ENCODE data around the gene IGFBPL1. TPM values are rescaled to one million over a fixed set of nuclear protein-coding genes. Genes with fewer than 3 reads are reported as not detected.
A peak's percentile ranks its signal among the peaks of the same experiment; 100 is the strongest.

Gene IGFBPL1
- total RNA-seq, 1 donor from 2014 or later = 0.35 TPM

- ATAC-seq = peak; percentile 28 to 67
- H3K27me3 ChIP-seq (ENCODE audit: low read depth) = peaks cover 40% of the 10 kb centered on the region
These were observed 2.6 kb downstream of the IGFBPL1 start for GRCh38 chr9:38421498-38422211.

GRCh38 chr9:38419181-38419580, 5.1 kb downstream of the IGFBPL1 start:
- Histone ChIP-seq H3K4me1 (no peaks in the 10 kb centered on the region), H3K9me3 (no peaks in the 10 kb centered on the region), H3K27ac (no peak overlapping the region), H3K4me3 (no peak overlapping the region), H3K27me3 (ENCODE audit: low read depth) (peaks cover 23% of the 10 kb centered on the region), H3K36me3 (no peaks in the 10 kb centered on the region)
- intact Hi-C loops (cut with DNase I) = no loop called here
- DNase-seq (no peak), ATAC-seq (no peak)
- no peak for TF ChIP-seq CTCF (IDR thresholded peaks at IDR 0.05)

More at GRCh38 chr9:38421498-38422211, 2.6 kb downstream of the IGFBPL1 start:
- no peaks in the 10 kb centered on the region for H3K9me3 ChIP-seq
- TF ChIP-seq CTCF (IDR thresholded peaks at IDR 0.05) = no peak
- H3K27ac ChIP-seq = no peak overlapping the region
- no peak overlapping the region for H3K4me3 ChIP-seq
- intact Hi-C loops (cut with DNase I) = no loop called here
- peaks cover 3% of the 10 kb centered on the region for H3K4me1 ChIP-seq
- H3K36me3 ChIP-seq = no peaks in the 10 kb centered on the region
- no peak for DNase-seq

GRCh38 chr9:38418366-38418765, 5.9 kb downstream of the IGFBPL1 start:
- intact Hi-C loops (cut with DNase I) = no loop called here
- TF ChIP-seq CTCF (IDR thresholded peaks at IDR 0.05) = no peak
- Histone ChIP-seq H3K4me1 (no peaks in the 10 kb centered on the region), H3K27me3 (ENCODE audit: low read depth) (peaks cover 18% of the 10 kb centered on the region), H3K9me3 (no peaks in the 10 kb centered on the region), H3K36me3 (no peaks in the 10 kb centered on the region), H3K4me3 (no peak overlapping the region), H3K27ac (no peak overlapping the region)
- ATAC-seq (no peak), DNase-seq (no peak)

- Histone ChIP-seq H3K9me3 (no peaks in the 10 kb centered on the region), H3K4me1 (no peaks in the 10 kb centered on the region), H3K27me3 (ENCODE audit: low read depth) (peaks cover 14% of the 10 kb centered on the region), H3K27ac (no peak overlapping the region), H3K4me3 (no peak overlapping the region), H3K36me3 (no peaks in the 10 kb centered on the region)
- TF ChIP-seq CTCF (IDR thresholded peaks at IDR 0.05) = peak; percentile 48
- intact Hi-C loops (cut with DNase I) = no loop called here
- ATAC-seq = peak; percentile 37 to 48
- DNase-seq = no peak
These were observed 7.0 kb downstream of the IGFBPL1 start for GRCh38 chr9:38417003-38417945.

- no peak for DNase-seq
- H3K27ac ChIP-seq = no peak overlapping the region
- no peak for TF ChIP-seq CTCF (IDR thresholded peaks at IDR 0.05)
- intact Hi-C loops (cut with DNase I) = no loop called here
- no peak overlapping the region for H3K4me3 ChIP-seq
- no peak for ATAC-seq
- H3K36me3 ChIP-seq = no peaks in the 10 kb centered on the region
- no peaks in the 10 kb centered on the region for H3K4me1 ChIP-seq
- H3K9me3 ChIP-seq = no peaks in the 10 kb centered on the region
- H3K27me3 ChIP-seq (ENCODE audit: low read depth) = peaks cover 8% of the 10 kb centered on the region
These were observed 7.8 kb downstream of the IGFBPL1 start for GRCh38 chr9:38416461-38416860.
